ENCODE measurements around the gene ADAMTSL4.

DNA sequence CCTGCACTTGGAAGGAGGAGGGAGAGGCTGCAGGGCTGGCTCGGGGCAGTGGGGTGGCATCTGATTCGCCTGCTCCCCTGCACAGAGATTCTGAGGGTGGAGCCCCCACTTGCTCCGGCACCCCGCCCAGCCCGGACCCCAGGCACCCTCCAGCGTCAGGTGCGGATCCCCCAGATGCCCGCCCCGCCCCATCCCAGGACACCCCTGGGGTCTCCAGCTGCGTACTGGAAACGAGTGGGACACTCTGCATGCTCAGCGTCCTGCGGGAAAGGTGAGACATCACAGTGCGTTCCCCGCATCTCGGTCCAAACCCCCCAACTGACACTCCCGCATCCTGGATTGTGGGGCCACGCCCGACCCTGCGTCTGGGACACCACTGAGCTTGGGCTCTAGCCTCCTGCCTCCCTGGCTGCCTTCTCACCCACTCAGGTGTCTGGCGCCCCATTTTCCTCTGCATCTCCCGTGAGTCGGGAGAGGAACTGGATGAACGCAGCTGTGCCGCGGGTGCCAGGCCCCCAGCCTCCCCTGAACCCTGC lies 7.9 kb downstream of the ADAMTSL4 start:
- TF ChIP-seq CREB1 (IDR thresholded peaks at IDR 0.05) (no peak), CHD2 (IDR thresholded peaks at IDR 0.05; ENCODE audit: low read length) (no peak), SP1 (IDR thresholded peaks at IDR 0.05; ENCODE audit: low read depth, low read length) (no peak), KDM1A (IDR thresholded peaks at IDR 0.05; ENCODE audit: borderline replicate concordance, low read length) (no peak), POLR2AphosphoS5 (IDR thresholded peaks at IDR 0.05; ENCODE audit: low read depth, low read length) (no peak), GABPA (IDR thresholded peaks at IDR 0.05; ENCODE audit: borderline replicate concordance, insufficient read depth, low read length) (no peak), ZNF274 (IDR thresholded peaks at IDR 0.05; ENCODE audit: borderline replicate concordance, extremely low read depth, low read length) (no peak), RFX5 (IDR thresholded peaks at IDR 0.05; ENCODE audit: borderline replicate concordance, low read depth, low read length) (no peak), RXRA (IDR thresholded peaks at IDR 0.05; ENCODE audit: insufficient read depth, low read depth, low read length) (no peak)
- TF ChIP-seq, protein P1, sequence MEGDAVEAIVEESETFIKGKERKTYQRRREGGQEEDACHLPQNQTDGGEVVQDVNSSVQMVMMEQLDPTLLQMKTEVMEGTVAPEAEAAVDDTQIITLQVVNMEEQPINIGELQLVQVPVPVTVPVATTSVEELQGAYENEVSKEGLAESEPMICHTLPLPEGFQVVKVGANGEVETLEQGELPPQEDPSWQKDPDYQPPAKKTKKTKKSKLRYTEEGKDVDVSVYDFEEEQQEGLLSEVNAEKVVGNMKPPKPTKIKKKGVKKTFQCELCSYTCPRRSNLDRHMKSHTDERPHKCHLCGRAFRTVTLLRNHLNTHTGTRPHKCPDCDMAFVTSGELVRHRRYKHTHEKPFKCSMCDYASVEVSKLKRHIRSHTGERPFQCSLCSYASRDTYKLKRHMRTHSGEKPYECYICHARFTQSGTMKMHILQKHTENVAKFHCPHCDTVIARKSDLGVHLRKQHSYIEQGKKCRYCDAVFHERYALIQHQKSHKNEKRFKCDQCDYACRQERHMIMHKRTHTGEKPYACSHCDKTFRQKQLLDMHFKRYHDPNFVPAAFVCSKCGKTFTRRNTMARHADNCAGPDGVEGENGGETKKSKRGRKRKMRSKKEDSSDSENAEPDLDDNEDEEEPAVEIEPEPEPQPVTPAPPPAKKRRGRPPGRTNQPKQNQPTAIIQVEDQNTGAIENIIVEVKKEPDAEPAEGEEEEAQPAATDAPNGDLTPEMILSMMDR (IDR thresholded peaks at IDR 0.05; ENCODE audit: control extremely low read depth in 1 of 3, insufficient read depth in 1 of 3, low read depth in 1 of 3, low read length in 3 of 3): no peak
- TF ChIP-seq, protein P2, sequence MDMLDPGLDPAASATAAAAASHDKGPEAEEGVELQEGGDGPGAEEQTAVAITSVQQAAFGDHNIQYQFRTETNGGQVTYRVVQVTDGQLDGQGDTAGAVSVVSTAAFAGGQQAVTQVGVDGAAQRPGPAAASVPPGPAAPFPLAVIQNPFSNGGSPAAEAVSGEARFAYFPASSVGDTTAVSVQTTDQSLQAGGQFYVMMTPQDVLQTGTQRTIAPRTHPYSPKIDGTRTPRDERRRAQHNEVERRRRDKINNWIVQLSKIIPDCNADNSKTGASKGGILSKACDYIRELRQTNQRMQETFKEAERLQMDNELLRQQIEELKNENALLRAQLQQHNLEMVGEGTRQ (IDR thresholded peaks at IDR 0.05; ENCODE audit: low read length): no peak
